SHP77 treated with DMSO at 0.1 percent for 48 hours (cell line): ENCODE results near the gene CD101.

Source experiments
- DNase-seq: peaks from one replicate; lab custom pipeline; 2025; lab: John Stamatoyannopoulos, UW

CD101 gene

GRCh38 chr1:117015724-117016123, 14.2 kb downstream of the CD101 start:
- no peak for DNase-seq

GRCh38 chr1:117017062-117017461, 15.5 kb downstream of the CD101 start:
- DNase-seq: no peak

- DNase-seq: no peak
Observed at GRCh38 chr1:117017648-117018047, 16.1 kb downstream of the CD101 start.

- no peak for DNase-seq
Observed at GRCh38 chr1:117020526-117021156, 19.1 kb downstream of the CD101 start.

GRCh38 chr1:117022114-117022513, 20.6 kb downstream of the CD101 start:
- DNase-seq: no peak

- DNase-seq: no peak
Observed at GRCh38 chr1:117025568-117025967, 24.0 kb downstream of the CD101 start.

- DNase-seq: no peak
Observed at GRCh38 chr1:117026361-117026760, 24.8 kb downstream of the CD101 start.

- no peak for DNase-seq
Observed at GRCh38 chr1:117029685-117030084, 28.1 kb downstream of the CD101 start.

GRCh38 chr1:117030271-117030877, 28.8 kb downstream of the CD101 start:
- no peak for DNase-seq

- no peak for DNase-seq
Observed at GRCh38 chr1:117032266-117032665, 30.7 kb downstream of the CD101 start.

- DNase-seq: no peak
Observed at GRCh38 chr1:117032681-117033539, 31.4 kb downstream of the CD101 start.

GRCh38 chr1:117033772-117034171, 32.2 kb downstream of the CD101 start:
- no peak for DNase-seq

GRCh38 chr1:117034791-117035290, 33.3 kb downstream of the CD101 start:
- DNase-seq: no peak

GRCh38 chr1:117036018-117036461, 34.5 kb downstream of the CD101 start:
- no peak for DNase-seq

- DNase-seq: no peak
Observed at GRCh38 chr1:117037802-117038201, 36.2 kb downstream of the CD101 start.

- no peak for DNase-seq
Observed at GRCh38 chr1:117038236-117038635, 36.7 kb downstream of the CD101 start.

- no peak for DNase-seq
Observed at GRCh38 chr1:117044217-117044616, 42.7 kb downstream of the CD101 start.

GRCh38 chr1:117045644-117046043, 44.1 kb downstream of the CD101 start:
- DNase-seq: no peak

- DNase-seq: no peak
Observed at GRCh38 chr1:117046781-117047180, 45.2 kb downstream of the CD101 start.

- no peak for DNase-seq
Observed at GRCh38 chr1:117047271-117047670, 45.7 kb downstream of the CD101 start.

GRCh38 chr1:117049857-117050256, 48.3 kb downstream of the CD101 start:
- DNase-seq: no peak

GRCh38 chr1:117051224-117052064, 49.9 kb downstream of the CD101 start:
- DNase-seq: no peak
